Osteocyte (in vitro differentiated cells): ENCODE measurements around the gene APCDD1L. TPM values are rescaled to one million over a fixed set of nuclear protein-coding genes. Genes with fewer than 3 reads are reported as not detected.
"Not testable (repeated sequence)": the region's sequence is repeated elsewhere in the genome, so short reads cannot be mapped to it uniquely, and the experiment has no call there.

ENCODE experiments used
- DNase-seq: peaks from one replicate; pipeline ENCODE4 v3.0.0; 2021; ENCODE audit warnings: mixed read lengths; ENCODE audit not compliant: unreplicated experiment; ENCODE audit errors: extremely low spot score
- H3K27ac Mint-ChIP-seq: one replicate; pipeline ENCODE4 v1.8.0; 2021; ENCODE audit warnings: mild to moderate bottlenecking, mixed read lengths; ENCODE audit not compliant: unreplicated experiment
- H3K27me3 Mint-ChIP-seq: one replicate; pipeline ENCODE4 v1.8.0; 2021; ENCODE audit warnings: mixed read lengths; ENCODE audit not compliant: unreplicated experiment
- H3K36me3 Mint-ChIP-seq: one replicate; pipeline ENCODE4 v1.8.0; 2021; ENCODE audit warnings: mixed read lengths; ENCODE audit not compliant: unreplicated experiment
- H3K4me1 Mint-ChIP-seq: one replicate; pipeline ENCODE4 v1.8.0; 2021; ENCODE audit warnings: mixed read lengths; ENCODE audit not compliant: unreplicated experiment
- H3K4me3 Mint-ChIP-seq: one replicate; pipeline ENCODE4 v1.8.0; 2021; ENCODE audit warnings: mild to moderate bottlenecking, moderate library complexity, mixed read lengths; ENCODE audit not compliant: unreplicated experiment
- H3K9me3 Mint-ChIP-seq: one replicate; pipeline ENCODE4 v1.8.0; 2021; ENCODE audit warnings: mixed read lengths; ENCODE audit not compliant: unreplicated experiment
- CTCF ChIP-seq: fragments of 200-600 bp; sonication (generic); IDR thresholded peaks from 2 replicates; pipeline ENCODE4 v1.5.0; 2021; ENCODE audit warnings: antibody characterized with exemption, mild to moderate bottlenecking, moderate library complexity
- total RNA-seq: library from RNA; stranded (reverse); gene quantifications from 2 replicates; pipeline ENCODE4 v1.2.1, GENCODE V29; 2021

The APCDD1L gene
- total RNA-seq, 1 donor from 2014 or later = 3.1 TPM

- H3K27ac Mint-ChIP-seq = no peak overlapping the region
- H3K9me3 Mint-ChIP-seq = no peaks in the 10 kb centered on the region
These were observed 98.4 kb downstream of the APCDD1L start for GRCh38 chr20:58416835-58417234.

GRCh38 chr20:58416057-58416456 lies 99.1 kb downstream of the APCDD1L start:
- Mint-ChIP-seq H3K4me3 (no peak overlapping the region), H3K4me1 (peaks cover 10% of the 10 kb centered on the region), H3K9me3 (no peaks in the 10 kb centered on the region), H3K27me3 (no peaks in the 10 kb centered on the region), H3K27ac (peak overlapping the region; percentile 39), H3K36me3 (peaks cover 24% of the 10 kb centered on the region)
- TF ChIP-seq CTCF = no peak
- no peak for DNase-seq

More at GRCh38 chr20:58416835-58417234, 98.4 kb downstream of the APCDD1L start:
- H3K4me3 Mint-ChIP-seq = no peak overlapping the region
- TF ChIP-seq CTCF = no peak
- peaks cover 24% of the 10 kb centered on the region for H3K36me3 Mint-ChIP-seq
- H3K27me3 Mint-ChIP-seq = no peaks in the 10 kb centered on the region
- H3K4me1 Mint-ChIP-seq = peaks cover 14% of the 10 kb centered on the region
- DNase-seq = no peak

- Mint-ChIP-seq H3K4me1 (peaks cover 13% of the 10 kb centered on the region), H3K36me3 (peaks cover 15% of the 10 kb centered on the region), H3K27ac (peak overlapping the region; percentile 7)
- H3K9me3 Mint-ChIP-seq, DNase-seq, H3K4me3 Mint-ChIP-seq, H3K27me3 Mint-ChIP-seq: not testable (repeated sequence)
These were observed 100.4 kb downstream of the APCDD1L start for GRCh38 chr20:58414786-58415185.

- not testable (repeated sequence) for DNase-seq, H3K27ac Mint-ChIP-seq, H3K4me3 Mint-ChIP-seq, H3K9me3 Mint-ChIP-seq, H3K36me3 Mint-ChIP-seq, H3K27me3 Mint-ChIP-seq
- H3K4me1 Mint-ChIP-seq = peaks cover 18% of the 10 kb centered on the region
These were observed 101.0 kb downstream of the APCDD1L start for GRCh38 chr20:58414216-58414615.

Other genes starting within 250 kb of the APCDD1L start
- 21.3 and 25.2 TPM in 2 replicates for gene RAB22A, start 205.7 kb downstream of the APCDD1L start, total RNA-seq
- 47.6 and 49.9 TPM in 2 replicates for gene VAPB, start 126.2 kb downstream of the APCDD1L start, total RNA-seq
- 66.9 and 67.0 TPM in 2 replicates for gene STX16, start 135.9 kb upstream of the APCDD1L start, total RNA-seq
- 13.1 and 13.6 TPM in 2 replicates for gene NPEPL1, start 177.4 kb upstream of the APCDD1L start, total RNA-seq